CD14-positive monocyte (primary cell): ENCODE results near the gene MSX1. TPM values are rescaled to one million over a fixed set of nuclear protein-coding genes. Genes with fewer than 3 reads are reported as not detected.

Experiments used
- DNase-seq, 3 donors: peaks; one replicate each; pipeline ENCODE4 v3.0.0-alpha.2; 2011 to 2022
- H2AFZ ChIP-seq: 2 replicates; pipeline ENCODE4 v1.6.0; 2012; ENCODE audit warnings: mild to moderate bottlenecking, low read depth, low read length, inconsistent platforms; ENCODE audit not compliant: insufficient read depth, poor library complexity, severe bottlenecking
- H3K27ac ChIP-seq, 2 donors: 1 replicate in 1 of 2; 2 replicates in 1 of 2; pipeline ENCODE4 v1.5.1; 2012 to 2013; ENCODE audit warnings: low read length in 2 of 2, control low read depth in 1 of 2, inconsistent platforms in 1 of 2, low read depth in 1 of 2, mild to moderate bottlenecking in 1 of 2
- H3K27me3 ChIP-seq, 2 donors: one replicate each; pipeline versions ENCODE4 v1.6.0 to v1.6.1; 2011 to 2013; ENCODE audit warnings: low read length in 2 of 2; ENCODE audit not compliant: control insufficient read depth in 2 of 2, insufficient read depth in 2 of 2
- H3K36me3 ChIP-seq, 2 donors: replicated peaks in 1 of 2; 1 replicate in 1 of 2; 2 replicates in 1 of 2; pipeline versions ENCODE4 v1.5.1 to v1.6.1; 2012 to 2013; ENCODE audit warnings: low read length in 2 of 2, control low read depth in 1 of 2, inconsistent platforms in 1 of 2, mild to moderate bottlenecking in 1 of 2; ENCODE audit not compliant: insufficient read depth in 2 of 2, control insufficient read depth in 1 of 2
- H3K4me1 ChIP-seq, 2 donors: 1 replicate in 1 of 2; 2 replicates in 1 of 2; pipeline versions ENCODE4 v1.5.1 to v1.6.1; 2012 to 2013; ENCODE audit warnings: low read length in 2 of 2, control low read depth in 1 of 2, inconsistent platforms in 1 of 2, mild to moderate bottlenecking in 1 of 2, moderate library complexity in 1 of 2; ENCODE audit not compliant: insufficient read depth in 2 of 2, control insufficient read depth in 1 of 2
- H3K4me2 ChIP-seq: replicated peaks from 2 replicates; pipeline ENCODE3; 2012; ENCODE audit warnings: low read length, moderate library complexity, mild to moderate bottlenecking; ENCODE audit not compliant: poor library complexity, severe bottlenecking; ENCODE audit errors: extremely low read depth
- H3K4me3 ChIP-seq, 3 experiments: fragments of 200-600 bp in 1 of 3; sonication (generic) in 1 of 3; replicated peaks in 1 of 3; 1 replicate in 2 of 3; 2 replicates in 1 of 3; pipeline ENCODE4 v1.5.1; 2011 to 2013; ENCODE audit warnings: low read length in 3 of 3, mild to moderate bottlenecking in 3 of 3, control low read depth in 2 of 3, low read depth in 2 of 3, inconsistent platforms in 1 of 3, moderate library complexity in 1 of 3
- H3K79me2 ChIP-seq: 2 replicates; pipeline ENCODE4 v1.6.0; 2012; ENCODE audit warnings: mild to moderate bottlenecking, control low read depth, inconsistent platforms, low read length, moderate library complexity; ENCODE audit not compliant: insufficient read depth
- H3K9ac ChIP-seq: 2 replicates; pipeline ENCODE4 v1.6.0; 2017; ENCODE audit warnings: low read length, mild to moderate bottlenecking; ENCODE audit not compliant: insufficient read depth, poor library complexity, severe bottlenecking
- H3K9me3 ChIP-seq, 2 donors: replicated peaks in 1 of 2; 1 replicate in 1 of 2; 2 replicates in 1 of 2; pipeline versions ENCODE4 v1.5.1 to v1.6.1; 2012 to 2013; ENCODE audit warnings: low read length in 2 of 2, control low read depth in 1 of 2; ENCODE audit not compliant: control insufficient read depth in 1 of 2, insufficient read depth in 1 of 2
- H4K20me1 ChIP-seq: 2 replicates; pipeline ENCODE4 v1.6.0; 2012; ENCODE audit warnings: mild to moderate bottlenecking, low read length, control low read depth, moderate library complexity; ENCODE audit not compliant: insufficient read depth
- H3K27ac Mint-ChIP-seq, 7 donors: one replicate each; pipeline ENCODE4 v1.8.0; 2020; ENCODE audit warnings: mild to moderate bottlenecking in 7 of 7, mixed read lengths in 7 of 7, moderate library complexity in 6 of 7, inconsistent platforms in 2 of 7
- H3K27me3 Mint-ChIP-seq, 3 donors: one replicate each; pipeline ENCODE4 v1.8.0; 2021 to 2022; ENCODE audit warnings: low read depth in 3 of 3, mild to moderate bottlenecking in 3 of 3, mixed read lengths in 3 of 3, moderate library complexity in 3 of 3, inconsistent platforms in 1 of 3
- H3K36me3 Mint-ChIP-seq, 2 donors: one replicate each; pipeline ENCODE4 v1.8.0; 2020; ENCODE audit warnings: mixed read lengths in 2 of 2, inconsistent platforms in 1 of 2, mild to moderate bottlenecking in 1 of 2
- H3K4me1 Mint-ChIP-seq: one replicate; pipeline ENCODE4 v1.8.0; 2020; ENCODE audit warnings: mild to moderate bottlenecking, mixed read lengths
- H3K4me3 Mint-ChIP-seq, 2 donors: one replicate each; pipeline ENCODE4 v1.8.0; 2020; ENCODE audit warnings: mild to moderate bottlenecking in 2 of 2, mixed read lengths in 2 of 2, moderate library complexity in 1 of 2
- H3K9me3 Mint-ChIP-seq, 7 donors: one replicate each; pipeline ENCODE4 v1.8.0; 2020 to 2022; ENCODE audit warnings: mixed read lengths in 7 of 7, mild to moderate bottlenecking in 6 of 7, moderate library complexity in 6 of 7, inconsistent platforms in 2 of 7
- WGBS: methylation state at CpG from one replicate; pipeline ENCODE4 v1.1.5; 2013; ENCODE audit warnings: missing lambda C conversion rate; ENCODE audit not compliant: insufficient coverage; 5-methylcytosine and 5-hydroxymethylcytosine counted together
- intact Hi-C, 2 donors: fragments of 100-400 bp; cut with micrococcal nuclease; formaldehyde crosslinking; loops; one replicate each; pipeline versions ENCODE4 v1.15.0 to v1.15.1; 2023
- polyA plus RNA-seq, 3 donors: library from polyadenylated mRNA; depleted of rRNA in 1 of 3; unstranded in 2 of 3; stranded (reverse) in 1 of 3; fragments of 300-500 nt in 2 of 3; fragments of >200 nt in 1 of 3; fragmentation: Illumina TruSeq in 2 of 3; gene quantifications; 1 replicate in 2 of 3; 2 replicates in 1 of 3; pipeline ENCODE4 v1.2.3, GENCODE V29; 2012 to 2021
- TF ChIP-seq, protein P1 (sequence below): fragments of 200-600 bp; IDR thresholded peaks from one replicate; pipeline ENCODE4 v1.8.0; 2022; ENCODE audit warnings: antibody characterized with exemption, mild to moderate bottlenecking

The MSX1 gene
- polyA plus RNA-seq, 3 donors, result not detected

DNA sequence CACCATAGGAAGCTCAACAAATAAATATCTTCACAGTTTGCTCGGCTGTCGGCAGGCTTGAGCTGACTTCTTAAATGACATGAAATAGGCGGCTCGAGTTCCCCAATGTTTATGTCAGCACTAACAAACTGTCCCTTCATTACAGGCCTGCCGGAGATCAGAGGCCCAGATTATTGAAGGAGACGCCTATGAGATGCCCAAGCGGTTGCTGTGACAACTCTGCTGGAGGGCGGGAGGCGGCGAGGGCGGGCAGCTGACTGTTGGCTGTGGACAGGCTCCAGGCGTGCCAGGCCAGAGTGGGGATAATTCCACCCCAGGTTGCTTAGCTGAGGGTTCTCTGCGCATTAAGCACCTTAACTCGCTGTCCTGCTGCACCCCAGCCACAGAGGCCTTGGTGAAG is 39.2 kb upstream of the MSX1 start:
- H3K36me3 Mint-ChIP-seq, result no peaks in the 10 kb centered on the region
- no peak overlapping the region for H3K4me3 Mint-ChIP-seq
- H3K4me1 Mint-ChIP-seq, result no peaks in the 10 kb centered on the region
- Histone ChIP-seq H4K20me1 (no peaks in the 10 kb centered on the region), H3K36me3 (no peaks in the 10 kb centered on the region), H3K4me3 (no peak overlapping the region), H3K9ac (no peak overlapping the region), H3K27ac (no peak overlapping the region), H3K4me2 (no peak overlapping the region), H2AFZ (no peak overlapping the region), H3K4me1 (no peaks in the 10 kb centered on the region), H3K79me2 (no peaks in the 10 kb centered on the region), H3K9me3 (peaks cover 10 to 11% of the 10 kb centered on the region in 2 donors), H3K27me3 (peaks cover 0 to 2% of the 10 kb centered on the region in 2 donors)
- WGBS, result 89% methylated on average over 13 of the region's 14 CpGs
- peaks cover 4 to 13% (median 6%) of the 10 kb centered on the region in 7 donors for H3K9me3 Mint-ChIP-seq
- H3K27me3 Mint-ChIP-seq, result peaks cover 2 to 15% (median 2%) of the 10 kb centered on the region in 3 donors
- TF ChIP-seq, protein P1, sequence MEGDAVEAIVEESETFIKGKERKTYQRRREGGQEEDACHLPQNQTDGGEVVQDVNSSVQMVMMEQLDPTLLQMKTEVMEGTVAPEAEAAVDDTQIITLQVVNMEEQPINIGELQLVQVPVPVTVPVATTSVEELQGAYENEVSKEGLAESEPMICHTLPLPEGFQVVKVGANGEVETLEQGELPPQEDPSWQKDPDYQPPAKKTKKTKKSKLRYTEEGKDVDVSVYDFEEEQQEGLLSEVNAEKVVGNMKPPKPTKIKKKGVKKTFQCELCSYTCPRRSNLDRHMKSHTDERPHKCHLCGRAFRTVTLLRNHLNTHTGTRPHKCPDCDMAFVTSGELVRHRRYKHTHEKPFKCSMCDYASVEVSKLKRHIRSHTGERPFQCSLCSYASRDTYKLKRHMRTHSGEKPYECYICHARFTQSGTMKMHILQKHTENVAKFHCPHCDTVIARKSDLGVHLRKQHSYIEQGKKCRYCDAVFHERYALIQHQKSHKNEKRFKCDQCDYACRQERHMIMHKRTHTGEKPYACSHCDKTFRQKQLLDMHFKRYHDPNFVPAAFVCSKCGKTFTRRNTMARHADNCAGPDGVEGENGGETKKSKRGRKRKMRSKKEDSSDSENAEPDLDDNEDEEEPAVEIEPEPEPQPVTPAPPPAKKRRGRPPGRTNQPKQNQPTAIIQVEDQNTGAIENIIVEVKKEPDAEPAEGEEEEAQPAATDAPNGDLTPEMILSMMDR, result no peak
- no peak for DNase-seq
- intact Hi-C loops, result no loop called here
- H3K27ac Mint-ChIP-seq, result no peak overlapping the region

DNA sequence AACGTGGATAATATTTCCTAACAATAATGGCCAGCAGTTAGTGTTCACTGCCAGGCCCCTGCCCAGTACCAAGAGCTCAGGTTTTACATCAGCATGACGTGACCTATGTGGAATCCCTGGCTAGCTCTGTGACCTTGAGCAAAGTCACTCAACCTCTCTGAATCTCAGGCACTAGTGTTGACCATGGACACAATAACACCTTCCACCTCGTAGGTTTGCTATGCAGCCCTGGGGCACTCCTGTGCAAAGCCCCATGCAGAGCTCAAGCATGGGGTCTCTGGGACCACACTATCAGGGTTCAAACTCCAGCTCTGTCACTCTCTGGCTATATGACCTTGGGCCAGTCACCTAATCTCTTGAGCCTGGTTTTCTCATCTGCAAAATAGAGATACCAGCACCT is 38.7 kb upstream of the MSX1 start:
- Histone ChIP-seq H3K4me1 (no peaks in the 10 kb centered on the region), H3K27me3 (peaks cover 0 to 2% of the 10 kb centered on the region in 2 donors), H4K20me1 (no peaks in the 10 kb centered on the region), H3K4me2 (no peak overlapping the region), H3K36me3 (no peaks in the 10 kb centered on the region), H3K9me3 (peaks cover 10 to 15% of the 10 kb centered on the region in 2 donors), H3K9ac (no peak overlapping the region), H3K79me2 (no peaks in the 10 kb centered on the region), H2AFZ (no peak overlapping the region), H3K4me3 (no peak overlapping the region), H3K27ac (no peak overlapping the region)
- intact Hi-C loops, result no loop called here
- TF ChIP-seq, protein P1, result no peak
- Mint-ChIP-seq H3K9me3 (peaks cover 5 to 15% (median 9%) of the 10 kb centered on the region in 7 donors), H3K27ac (no peak overlapping the region), H3K4me3 (no peak overlapping the region), H3K4me1 (no peaks in the 10 kb centered on the region), H3K36me3 (no peaks in the 10 kb centered on the region), H3K27me3 (peaks cover 2 to 17% (median 2%) of the 10 kb centered on the region in 3 donors)
- 67% methylated on average over 3 of the region's 3 CpGs for WGBS
- DNase-seq, result no peak
